ENCODE measurements around the gene IVD.

Gene IVD

GRCh38 chr15:40381818-40382529 is 23.6 kb upstream of the IVD start:
- Histone ChIP-seq H3K4me1 (ENCODE audit: control insufficient read depth, low read length) (peaks cover 19% of the 10 kb centered on the region), H3K27ac (ENCODE audit: low read depth, low read length) (no peak overlapping the region), H3K79me2 (ENCODE audit: control insufficient read depth, low read length) (peaks cover 36% of the 10 kb centered on the region), H4K20me1 (ENCODE audit: control insufficient read depth, insufficient read depth, low read depth, low read length) (no peaks in the 10 kb centered on the region), H3K9me3 (ENCODE audit: control insufficient read depth, insufficient read depth, low read length) (no peaks in the 10 kb centered on the region), H3K4me3 (ENCODE audit: low read length) (no peak overlapping the region), H3K27me3 (ENCODE audit: control insufficient read depth, low read length) (no peaks in the 10 kb centered on the region), H3F3A (ENCODE audit: control insufficient read depth, insufficient read depth) (no peaks in the 10 kb centered on the region), H3K4me2 (ENCODE audit: low read length) (0 out of 2 replicates have a peak overlapping the region, but pooled peaks have one; percentile 93), H3K36me3 (ENCODE audit: control insufficient read depth, low read length) (peaks cover 36% of the 10 kb centered on the region), H3K9me2 (replicated peaks; ENCODE audit: control insufficient read depth, low read length) (no peaks in the 10 kb centered on the region)
- no peak for TF ChIP-seq CTCF (IDR thresholded peaks at IDR 0.05; ENCODE audit: low read depth, low read length, poor library complexity, severe bottlenecking)
- TF ChIP-seq EZH2phosphoT487 (IDR thresholded peaks at IDR 0.05; ENCODE audit: borderline replicate concordance, low read length) = no peak

- Histone ChIP-seq H3K9me2 (replicated peaks; ENCODE audit: control insufficient read depth, low read length) (no peaks in the 10 kb centered on the region), H4K20me1 (ENCODE audit: control insufficient read depth, insufficient read depth, low read depth, low read length) (no peaks in the 10 kb centered on the region), H3K27ac (ENCODE audit: low read depth, low read length) (peak within 1 kb of the TSS; percentile 39), H3K9me3 (ENCODE audit: control insufficient read depth, insufficient read depth, low read length) (no peaks in the 10 kb centered on the region), H3K4me3 (ENCODE audit: low read length) (peak within 1 kb of the TSS; percentile 93), H3K36me3 (ENCODE audit: control insufficient read depth, low read length) (peaks cover 45% of the 10 kb centered on the region), H3F3A (ENCODE audit: control insufficient read depth, insufficient read depth) (no peaks in the 10 kb centered on the region), H3K79me2 (ENCODE audit: control insufficient read depth, low read length) (peaks cover 36% of the 10 kb centered on the region), H3K4me2 (ENCODE audit: low read length) (peak within 1 kb of the TSS; percentile 93), H3K27me3 (ENCODE audit: control insufficient read depth, low read length) (no peaks in the 10 kb centered on the region), H3K4me1 (ENCODE audit: control insufficient read depth, low read length) (peaks cover 19% of the 10 kb centered on the region)
- TF ChIP-seq CTCF (IDR thresholded peaks at IDR 0.05; ENCODE audit: low read depth, low read length, poor library complexity, severe bottlenecking) = no peak
- TF ChIP-seq EZH2phosphoT487 (IDR thresholded peaks at IDR 0.05; ENCODE audit: borderline replicate concordance, low read length) = no peak
Measured at GRCh38 chr15:40382580-40383456, 22.8 kb upstream of the IVD start, which contains the start of gene KNSTRN. Gene KNSTRN, plus strand, starts transcription at chr15:40382721. Its CDS starts 115 bp downstream, at chr15:40382836.

GRCh38 chr15:40386480-40386879 is 19.1 kb upstream of the IVD start:
- H3F3A ChIP-seq (ENCODE audit: control insufficient read depth, insufficient read depth) = no peaks in the 10 kb centered on the region
- no peaks in the 10 kb centered on the region for H3K27me3 ChIP-seq (ENCODE audit: control insufficient read depth, low read length)
- H3K4me1 ChIP-seq (ENCODE audit: control insufficient read depth, low read length) = peaks cover 19% of the 10 kb centered on the region
- H3K27ac ChIP-seq (ENCODE audit: low read depth, low read length) = no peak overlapping the region
- H3K4me3 ChIP-seq (ENCODE audit: low read length) = no peak overlapping the region
- H3K9me2 ChIP-seq (replicated peaks; ENCODE audit: control insufficient read depth, low read length) = no peaks in the 10 kb centered on the region
- peaks cover 36% of the 10 kb centered on the region for H3K79me2 ChIP-seq (ENCODE audit: control insufficient read depth, low read length)
- peaks cover 79% of the 10 kb centered on the region for H3K36me3 ChIP-seq (ENCODE audit: control insufficient read depth, low read length)
- no peaks in the 10 kb centered on the region for H3K9me3 ChIP-seq (ENCODE audit: control insufficient read depth, insufficient read depth, low read length)
- H4K20me1 ChIP-seq (ENCODE audit: control insufficient read depth, insufficient read depth, low read depth, low read length) = no peaks in the 10 kb centered on the region
- no peak for TF ChIP-seq CTCF (IDR thresholded peaks at IDR 0.05; ENCODE audit: low read depth, low read length, poor library complexity, severe bottlenecking)
- TF ChIP-seq EZH2phosphoT487 (IDR thresholded peaks at IDR 0.05; ENCODE audit: borderline replicate concordance, low read length) = no peak
- H3K4me2 ChIP-seq (ENCODE audit: low read length) = no peak overlapping the region

Data from DOHH2 (cell line).